Ectodermal cell (in vitro differentiated cells): ENCODE results near the gene NECTIN2.

Source experiments
- H3K27ac ChIP-seq: 2 replicates; pipeline ENCODE4 v1.7.0; 2013; ENCODE audit warnings: mild to moderate bottlenecking, low read depth, low read length; ENCODE audit not compliant: insufficient read depth, poor library complexity, severe bottlenecking
- H3K27me3 ChIP-seq: 2 replicates; pipeline ENCODE4 v1.7.0; 2013; ENCODE audit warnings: mild to moderate bottlenecking, low read length; ENCODE audit not compliant: insufficient read depth, control insufficient read depth, poor library complexity, severe bottlenecking
- H3K36me3 ChIP-seq: one replicate; pipeline ENCODE4 v1.7.0; 2013; ENCODE audit warnings: low read length; ENCODE audit not compliant: control insufficient read depth, insufficient read depth
- H3K4me1 ChIP-seq: one replicate; pipeline ENCODE4 v1.7.0; 2013; ENCODE audit warnings: low read length; ENCODE audit not compliant: control insufficient read depth, insufficient read depth
- H3K4me3 ChIP-seq: 2 replicates; pipeline ENCODE4 v1.7.0; 2013; ENCODE audit warnings: low read depth, low read length, control low read depth; ENCODE audit not compliant: insufficient read depth
- H3K9me3 ChIP-seq: 2 replicates; pipeline ENCODE4 v1.7.0; 2013; ENCODE audit warnings: mild to moderate bottlenecking, low read length, moderate library complexity; ENCODE audit not compliant: control insufficient read depth
- WGBS, 2 experiments: methylation state at CpG; one replicate each; pipeline ENCODE4 v1.1.7; 2013; ENCODE audit warnings: missing lambda C conversion rate in 2 of 2; 5-methylcytosine and 5-hydroxymethylcytosine counted together

Gene NECTIN2

DNA sequence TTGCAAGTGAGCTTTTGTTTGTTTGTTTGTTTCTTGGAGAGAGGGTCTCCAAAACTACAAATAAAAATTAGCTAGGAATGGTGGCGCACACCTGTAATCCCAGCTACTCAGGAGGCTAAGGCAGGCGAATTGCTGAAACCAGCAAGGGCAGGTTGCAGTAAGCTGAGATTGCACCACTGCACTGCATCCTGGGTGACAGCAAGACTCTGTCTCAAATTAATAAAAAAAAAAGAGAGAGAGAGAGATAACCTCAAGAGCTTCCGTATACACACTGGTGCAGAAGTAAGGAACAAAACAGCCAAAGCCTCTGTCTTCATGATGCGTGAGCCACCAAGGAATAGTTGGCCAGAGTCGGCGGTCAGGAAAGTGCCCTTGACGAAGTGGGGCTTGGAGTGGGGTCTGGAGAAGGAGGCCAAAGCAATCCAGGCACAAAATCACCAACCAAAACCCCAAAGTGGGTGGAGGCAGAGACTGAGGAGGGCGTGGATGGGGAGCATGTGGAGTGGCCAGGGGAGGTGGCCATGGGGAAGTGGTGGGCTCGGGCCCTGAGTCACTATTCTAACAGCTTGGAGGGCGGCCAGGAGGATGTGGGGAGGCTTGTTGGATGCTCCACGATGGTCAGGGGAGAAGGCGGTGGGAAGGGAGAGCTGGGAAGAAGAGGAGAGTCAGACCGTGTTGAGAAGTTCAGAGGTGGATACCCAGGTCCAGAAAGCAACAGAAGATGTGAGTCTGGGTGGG is 23.8 kb downstream of the NECTIN2 start:
- Histone ChIP-seq H3K27me3 (no peaks in the 10 kb centered on the region), H3K9me3 (no peaks in the 10 kb centered on the region), H3K4me3 (no peak overlapping the region), H3K36me3 (peaks cover 67% of the 10 kb centered on the region), H3K4me1 (no peaks in the 10 kb centered on the region), H3K27ac (no peak overlapping the region)
- 94 to 96% methylated on average over 13 of the region's 13 CpGs for WGBS, 2 experiments

DNA sequence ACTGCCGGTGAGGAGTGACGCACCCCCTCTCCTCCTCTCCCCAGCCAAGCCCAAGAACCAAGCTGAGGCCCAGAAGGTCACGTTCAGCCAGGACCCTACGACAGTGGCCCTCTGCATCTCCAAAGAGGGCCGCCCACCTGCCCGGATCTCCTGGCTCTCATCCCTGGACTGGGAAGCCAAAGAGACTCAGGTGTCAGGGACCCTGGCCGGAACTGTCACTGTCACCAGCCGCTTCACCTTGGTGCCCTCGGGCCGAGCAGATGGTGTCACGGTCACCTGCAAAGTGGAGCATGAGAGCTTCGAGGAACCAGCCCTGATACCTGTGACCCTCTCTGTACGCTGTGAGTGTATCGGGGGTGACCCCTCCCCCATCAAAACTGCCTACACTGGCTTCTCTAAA is 25.7 kb downstream of the NECTIN2 start:
- 96 to 97% methylated on average over 14 of the region's 14 CpGs for WGBS, 2 experiments
- Histone ChIP-seq H3K4me1 (peaks cover 1% of the 10 kb centered on the region), H3K27ac (no peak overlapping the region), H3K9me3 (no peaks in the 10 kb centered on the region), H3K27me3 (no peaks in the 10 kb centered on the region), H3K36me3 (peaks cover 73% of the 10 kb centered on the region), H3K4me3 (no peak overlapping the region)

GRCh38 chr19:44872661-44873060 is 26.6 kb downstream of the NECTIN2 start:
- peaks cover 5% of the 10 kb centered on the region for H3K4me1 ChIP-seq
- H3K4me3 ChIP-seq: no peak overlapping the region
- no peaks in the 10 kb centered on the region for H3K9me3 ChIP-seq
- 77 to 81% methylated on average over 3 of the region's 4 CpGs for WGBS, 2 experiments
- no peak overlapping the region for H3K27ac ChIP-seq
- peaks cover 75% of the 10 kb centered on the region for H3K36me3 ChIP-seq
- no peaks in the 10 kb centered on the region for H3K27me3 ChIP-seq

DNA sequence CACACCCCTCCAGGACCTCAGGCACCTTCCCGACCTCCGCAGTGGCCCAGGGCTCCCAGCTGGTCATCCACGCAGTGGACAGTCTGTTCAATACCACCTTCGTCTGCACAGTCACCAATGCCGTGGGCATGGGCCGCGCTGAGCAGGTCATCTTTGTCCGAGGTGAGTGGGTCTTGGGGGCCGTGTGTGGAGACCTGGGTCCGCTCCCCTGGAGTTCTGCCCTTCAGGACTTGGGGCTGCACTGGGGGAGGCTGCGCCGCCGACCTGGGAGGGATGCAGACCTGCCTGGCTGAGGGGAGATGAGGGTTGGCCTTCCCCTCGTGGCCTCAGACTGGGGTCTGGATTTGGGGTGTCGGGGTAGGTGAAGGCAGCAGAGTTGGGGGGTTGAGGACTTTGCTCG is 28.2 kb downstream of the NECTIN2 start:
- no peaks in the 10 kb centered on the region for H3K9me3 ChIP-seq
- peaks cover 5% of the 10 kb centered on the region for H3K4me1 ChIP-seq
- no peak overlapping the region for H3K27ac ChIP-seq
- WGBS, 2 experiments: 95 to 97% methylated on average over 16 of the region's 16 CpGs
- no peak overlapping the region for H3K4me3 ChIP-seq
- no peaks in the 10 kb centered on the region for H3K27me3 ChIP-seq
- H3K36me3 ChIP-seq: peaks cover 74% of the 10 kb centered on the region

- peaks cover 5% of the 10 kb centered on the region for H3K4me1 ChIP-seq
- WGBS, 2 experiments: 94 to 96% methylated on average over 22 of the region's 22 CpGs
- H3K27me3 ChIP-seq: no peaks in the 10 kb centered on the region
- no peak overlapping the region for H3K27ac ChIP-seq
- H3K4me3 ChIP-seq: no peak overlapping the region
- peaks cover 64% of the 10 kb centered on the region for H3K36me3 ChIP-seq
- no peaks in the 10 kb centered on the region for H3K9me3 ChIP-seq
Observed at GRCh38 chr19:44875666-44876451, 29.8 kb downstream of the NECTIN2 start.

- no peak overlapping the region for H3K4me3 ChIP-seq
- WGBS, 2 experiments: 77 to 81% methylated on average over 5 of the region's 5 CpGs
- no peak overlapping the region for H3K27ac ChIP-seq
- H3K4me1 ChIP-seq: peaks cover 5% of the 10 kb centered on the region
- no peaks in the 10 kb centered on the region for H3K27me3 ChIP-seq
- peaks cover 59% of the 10 kb centered on the region for H3K36me3 ChIP-seq
- no peaks in the 10 kb centered on the region for H3K9me3 ChIP-seq
Observed at GRCh38 chr19:44876930-44877535, 30.9 kb downstream of the NECTIN2 start.

DNA sequence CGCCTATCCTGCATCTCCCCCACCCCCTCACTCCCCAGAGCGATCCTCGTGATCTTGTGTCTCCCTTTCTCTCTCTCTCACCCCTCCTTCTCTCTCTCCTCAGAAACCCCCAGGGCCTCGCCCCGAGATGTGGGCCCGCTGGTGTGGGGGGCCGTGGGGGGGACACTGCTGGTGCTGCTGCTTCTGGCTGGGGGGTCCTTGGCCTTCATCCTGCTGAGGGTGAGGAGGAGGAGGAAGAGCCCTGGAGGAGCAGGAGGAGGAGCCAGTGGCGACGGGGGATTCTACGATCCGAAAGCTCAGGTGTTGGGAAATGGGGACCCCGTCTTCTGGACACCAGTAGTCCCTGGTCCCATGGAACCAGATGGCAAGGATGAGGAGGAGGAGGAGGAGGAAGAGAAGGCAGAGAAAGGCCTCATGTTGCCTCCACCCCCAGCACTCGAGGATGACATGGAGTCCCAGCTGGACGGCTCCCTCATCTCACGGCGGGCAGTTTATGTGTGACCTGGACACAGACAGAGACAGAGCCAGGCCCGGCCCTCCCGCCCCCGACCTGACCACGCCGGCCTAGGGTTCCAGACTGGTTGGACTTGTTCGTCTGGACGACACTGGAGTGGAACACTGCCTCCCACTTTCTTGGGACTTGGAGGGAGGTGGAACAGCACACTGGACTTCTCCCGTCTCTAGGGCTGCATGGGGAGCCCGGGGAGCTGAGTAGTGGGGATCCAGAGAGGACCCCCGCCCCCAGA is 32.2 kb downstream of the NECTIN2 start:
- peaks cover 48% of the 10 kb centered on the region for H3K36me3 ChIP-seq
- no peak overlapping the region for H3K27ac ChIP-seq
- no peak overlapping the region for H3K4me3 ChIP-seq
- H3K9me3 ChIP-seq: no peaks in the 10 kb centered on the region
- WGBS, 2 experiments: 92 to 93% methylated on average over 26 of the region's 26 CpGs
- peaks cover 5% of the 10 kb centered on the region for H3K4me1 ChIP-seq
- H3K27me3 ChIP-seq: no peaks in the 10 kb centered on the region

DNA sequence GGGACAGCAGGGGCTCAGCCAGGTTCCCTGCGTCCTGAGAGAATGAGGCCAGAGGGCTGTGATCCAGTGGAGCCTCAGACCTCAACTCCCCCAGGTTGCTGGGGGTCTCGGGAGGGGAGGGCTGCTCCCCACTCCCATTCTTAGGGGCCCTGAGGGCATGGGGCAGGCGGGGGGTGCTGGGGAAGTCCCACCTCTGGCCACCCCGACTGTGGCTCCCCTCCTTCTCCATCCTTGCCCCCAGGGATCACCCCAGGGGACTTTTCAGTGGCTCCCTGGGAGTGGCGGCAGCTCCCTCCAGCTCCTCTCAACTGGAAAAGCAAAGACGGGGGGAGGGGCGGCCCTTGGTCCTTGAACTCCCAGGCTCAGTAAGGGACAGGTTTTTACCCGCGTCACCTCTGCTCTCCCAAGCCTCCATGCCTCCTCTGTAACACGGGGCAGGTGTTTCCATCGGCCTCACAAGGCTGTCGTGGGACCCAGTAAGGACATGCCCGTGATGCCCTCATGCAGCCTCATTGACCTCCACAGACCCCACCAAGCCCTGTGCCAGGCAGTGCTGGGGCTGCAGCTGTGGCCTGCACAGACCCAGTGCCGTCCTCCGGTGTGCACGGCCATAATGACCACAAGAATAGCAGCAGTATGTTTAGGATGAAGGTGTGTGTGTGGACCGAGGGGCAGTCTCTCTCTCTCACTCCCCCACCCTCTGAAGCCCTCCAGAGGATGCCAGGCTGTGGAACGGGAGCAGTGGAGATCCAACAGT is 33.4 kb downstream of the NECTIN2 start:
- H3K36me3 ChIP-seq: peaks cover 40% of the 10 kb centered on the region
- 89 to 91% methylated on average over 17 to 18 of the region's 18 CpGs for WGBS, 2 experiments
- H3K4me3 ChIP-seq: no peak overlapping the region
- no peaks in the 10 kb centered on the region for H3K27me3 ChIP-seq
- H3K27ac ChIP-seq: no peak overlapping the region
- H3K4me1 ChIP-seq: peaks cover 5% of the 10 kb centered on the region
- H3K9me3 ChIP-seq: no peaks in the 10 kb centered on the region

GRCh38 chr19:44882063-44882462 is 36.0 kb downstream of the NECTIN2 start:
- peaks cover 26% of the 10 kb centered on the region for H3K36me3 ChIP-seq
- 92 to 93% methylated on average over 15 of the region's 15 CpGs for WGBS, 2 experiments
- H3K27me3 ChIP-seq: no peaks in the 10 kb centered on the region
- H3K9me3 ChIP-seq: no peaks in the 10 kb centered on the region
- peaks cover 1% of the 10 kb centered on the region for H3K4me1 ChIP-seq
- H3K27ac ChIP-seq: no peak overlapping the region
- no peak overlapping the region for H3K4me3 ChIP-seq
